ENCODE measurements around the gene MPO. TPM values are rescaled to one million over a fixed set of nuclear protein-coding genes. Genes with fewer than 3 reads are reported as not detected.

MPO gene
- polyA plus RNA-seq, 3 donors, result 4.2 to 7.5 (median 6.0) TPM

DNA sequence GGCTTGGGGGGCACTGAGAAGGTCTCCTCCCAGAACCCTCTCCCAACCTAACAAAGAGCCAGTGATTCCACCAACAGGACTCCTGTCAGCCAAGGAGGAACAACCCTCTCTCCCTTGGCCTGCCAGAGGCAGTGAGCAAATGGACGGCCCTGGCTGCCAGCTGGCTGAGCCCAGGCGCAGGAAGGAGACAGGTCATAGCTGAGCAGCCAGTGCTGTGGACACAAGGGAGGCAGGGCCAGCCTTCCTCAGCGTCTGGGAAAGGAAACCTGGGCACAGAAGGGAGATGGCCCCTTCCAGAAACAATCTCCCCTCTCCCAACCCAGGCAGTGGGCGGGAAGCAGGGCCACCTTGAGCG, 2.1 kb downstream of the MPO start:
- Histone ChIP-seq H3K27ac (ENCODE audit: low read depth in 1 of 2, low read length in 2 of 2) (peak overlapping the region; percentile 69 to 84), H3K79me2 (ENCODE audit: insufficient read depth, low read length) (peaks cover 94% of the 10 kb centered on the region), H3K4me1 (ENCODE audit: control insufficient read depth in 1 of 2, insufficient read depth in 2 of 2, low read length in 2 of 2) (peaks cover 80 to 87% of the 10 kb centered on the region in 2 donors), H3K4me3 (replicated peaks in 1 of 3; ENCODE audit: low read depth in 2 of 3, low read length in 3 of 3) (peak overlapping the region; percentile 0 to 74 (median 3)), H3K27me3 (ENCODE audit: control insufficient read depth in 2 of 2, insufficient read depth in 2 of 2, low read length in 2 of 2) (no peaks in the 10 kb centered on the region), H3K4me2 (replicated peaks; ENCODE audit: extremely low read depth, low read length, poor library complexity, severe bottlenecking) (peak overlapping the region; percentile 74), H2AFZ (ENCODE audit: insufficient read depth, low read depth, low read length, poor library complexity, severe bottlenecking) (peak overlapping the region; percentile 92), H3K9ac (ENCODE audit: insufficient read depth, low read length, poor library complexity, severe bottlenecking) (peak overlapping the region; percentile 54), H3K9me3 (replicated peaks in 1 of 2; ENCODE audit: control insufficient read depth in 1 of 2, insufficient read depth in 1 of 2, low read length in 2 of 2) (no peaks in the 10 kb centered on the region), H3K36me3 (replicated peaks in 1 of 2; ENCODE audit: control insufficient read depth in 1 of 2, insufficient read depth in 2 of 2, low read length in 2 of 2) (no peaks in the 10 kb centered on the region), H4K20me1 (ENCODE audit: insufficient read depth, low read length) (no peaks in the 10 kb centered on the region)
- Mint-ChIP-seq H3K27me3 (ENCODE audit: low read depth in 3 of 3) (peaks cover 0 to 3% (median 3%) of the 10 kb centered on the region in 3 donors), H3K4me1 (peaks cover 87% of the 10 kb centered on the region), H3K27ac (peak overlapping the region; percentile 82 to 98 (median 94)), H3K36me3 (peaks cover 0 to 3% of the 10 kb centered on the region in 2 donors), H3K9me3 (no peaks in the 10 kb centered on the region), H3K4me3 (peak overlapping the region; percentile 76 to 93)
- WGBS (ENCODE audit: insufficient coverage), result 2% methylated on average over 4 of the region's 5 CpGs
- DNase-seq, result peak in 1 of 3 donors; percentile 56
- intact Hi-C loops (cut with micrococcal nuclease), result loop anchor here in 1 of 2 donors (5.0 kb wide), 2 partner anchors 49 to 139 kb away; partner anchors contain the start of genes RNF43 and TSPOAP1
- TF ChIP-seq, protein P1, sequence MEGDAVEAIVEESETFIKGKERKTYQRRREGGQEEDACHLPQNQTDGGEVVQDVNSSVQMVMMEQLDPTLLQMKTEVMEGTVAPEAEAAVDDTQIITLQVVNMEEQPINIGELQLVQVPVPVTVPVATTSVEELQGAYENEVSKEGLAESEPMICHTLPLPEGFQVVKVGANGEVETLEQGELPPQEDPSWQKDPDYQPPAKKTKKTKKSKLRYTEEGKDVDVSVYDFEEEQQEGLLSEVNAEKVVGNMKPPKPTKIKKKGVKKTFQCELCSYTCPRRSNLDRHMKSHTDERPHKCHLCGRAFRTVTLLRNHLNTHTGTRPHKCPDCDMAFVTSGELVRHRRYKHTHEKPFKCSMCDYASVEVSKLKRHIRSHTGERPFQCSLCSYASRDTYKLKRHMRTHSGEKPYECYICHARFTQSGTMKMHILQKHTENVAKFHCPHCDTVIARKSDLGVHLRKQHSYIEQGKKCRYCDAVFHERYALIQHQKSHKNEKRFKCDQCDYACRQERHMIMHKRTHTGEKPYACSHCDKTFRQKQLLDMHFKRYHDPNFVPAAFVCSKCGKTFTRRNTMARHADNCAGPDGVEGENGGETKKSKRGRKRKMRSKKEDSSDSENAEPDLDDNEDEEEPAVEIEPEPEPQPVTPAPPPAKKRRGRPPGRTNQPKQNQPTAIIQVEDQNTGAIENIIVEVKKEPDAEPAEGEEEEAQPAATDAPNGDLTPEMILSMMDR (IDR thresholded peaks at IDR 0.05), result no peak

DNA sequence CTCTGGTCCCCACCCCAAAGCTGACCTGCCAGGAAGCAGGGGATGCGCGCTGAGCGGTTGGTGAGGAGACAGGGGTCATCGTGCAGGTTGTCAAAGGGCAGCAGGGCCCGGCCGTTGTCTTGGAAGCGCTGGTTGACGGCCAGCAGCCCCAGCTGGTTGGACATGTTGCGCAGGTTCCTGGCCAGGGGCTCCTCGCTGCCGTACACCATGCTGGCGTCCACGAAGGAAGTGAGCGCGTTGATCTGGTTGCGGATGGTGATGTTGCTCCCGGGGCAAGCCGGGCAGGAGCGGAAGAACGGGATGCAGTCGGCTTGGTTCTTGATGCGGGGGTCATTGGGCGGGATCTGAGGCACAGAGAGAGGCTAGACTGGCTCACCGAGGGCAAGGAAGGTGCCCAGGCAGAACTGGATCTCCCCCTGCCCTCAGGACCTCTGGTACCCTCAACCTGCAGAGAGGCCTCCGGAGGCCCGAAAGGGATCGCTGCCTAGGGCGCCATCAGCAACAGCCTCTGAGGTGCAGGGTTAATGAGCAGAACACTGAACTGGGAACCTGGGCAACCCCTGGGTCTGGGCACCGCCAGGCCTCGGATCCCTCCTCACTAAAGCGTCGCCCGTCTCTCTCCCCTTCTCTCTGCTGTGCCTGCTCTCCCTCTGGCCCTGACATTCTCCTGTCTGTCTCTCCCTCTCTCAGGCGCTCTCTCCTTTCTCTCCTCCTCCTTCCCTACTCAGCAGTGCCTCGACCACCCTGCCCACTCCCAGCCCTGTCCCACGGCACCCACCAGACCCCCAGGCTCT, 2.7 kb downstream of the MPO start:
- peak overlapping the region; percentile 92 for H2AFZ ChIP-seq (ENCODE audit: insufficient read depth, low read depth, low read length, poor library complexity, severe bottlenecking)

More for the DNA sequence above, 2.7 kb downstream of the MPO start:
- Histone ChIP-seq H3K27me3 (ENCODE audit: control insufficient read depth in 2 of 2, insufficient read depth in 2 of 2, low read length in 2 of 2) (no peaks in the 10 kb centered on the region), H3K36me3 (replicated peaks in 1 of 2; ENCODE audit: control insufficient read depth in 1 of 2, insufficient read depth in 2 of 2, low read length in 2 of 2) (no peaks in the 10 kb centered on the region), H3K4me2 (replicated peaks; ENCODE audit: extremely low read depth, low read length, poor library complexity, severe bottlenecking) (peak overlapping the region; percentile 74), H4K20me1 (ENCODE audit: insufficient read depth, low read length) (no peaks in the 10 kb centered on the region), H3K27ac (ENCODE audit: low read depth in 1 of 2, low read length in 2 of 2) (peak overlapping the region; percentile 69 to 84), H3K4me1 (ENCODE audit: control insufficient read depth in 1 of 2, insufficient read depth in 2 of 2, low read length in 2 of 2) (peaks cover 80 to 87% of the 10 kb centered on the region in 2 donors), H3K9me3 (replicated peaks in 1 of 2; ENCODE audit: control insufficient read depth in 1 of 2, insufficient read depth in 1 of 2, low read length in 2 of 2) (no peaks in the 10 kb centered on the region), H3K4me3 (replicated peaks in 1 of 3; ENCODE audit: low read depth in 2 of 3, low read length in 3 of 3) (peak overlapping the region in 2 of 3 experiments; percentile 3 to 74), H3K9ac (ENCODE audit: insufficient read depth, low read length, poor library complexity, severe bottlenecking) (peak overlapping the region; percentile 54), H3K79me2 (ENCODE audit: insufficient read depth, low read length) (peaks cover 95% of the 10 kb centered on the region)
- 5% methylated on average over 34 of the region's 36 CpGs for WGBS (ENCODE audit: insufficient coverage)
- H3K4me1 Mint-ChIP-seq, result peaks cover 88% of the 10 kb centered on the region
- TF ChIP-seq, protein P1 (IDR thresholded peaks at IDR 0.05), result no peak
- H3K27me3 Mint-ChIP-seq (ENCODE audit: low read depth in 3 of 3), result peaks cover 0 to 3% (median 3%) of the 10 kb centered on the region in 3 donors
- peak overlapping the region; percentile 76 to 93 for H3K4me3 Mint-ChIP-seq
- H3K27ac Mint-ChIP-seq, result peak overlapping the region; percentile 82 to 98 (median 94)
- no peaks in the 10 kb centered on the region for H3K9me3 Mint-ChIP-seq
- intact Hi-C loops (cut with micrococcal nuclease), result loop anchor here in 1 of 2 donors (5.0 kb wide), 2 partner anchors 49 to 139 kb away; partner anchors contain the start of genes RNF43 and TSPOAP1
- DNase-seq, result peak in 2 of 3 donors; percentile 33 to 39
- H3K36me3 Mint-ChIP-seq, result peaks cover 0 to 3% of the 10 kb centered on the region in 2 donors

Data from CD14-positive monocyte (primary cell).